Neuronal stem cell (in vitro differentiated cells): ENCODE results near the gene ASMTL.
A peak's percentile ranks its signal among the peaks of the same experiment; 100 is the strongest.

Experiments used
- DNase-seq: peaks from one replicate; pipeline ENCODE4 v3.0.0-alpha.2; 2013; ENCODE audit warnings: low spot score
- H2AFZ ChIP-seq: one replicate; pipeline ENCODE4 v1.6.1; 2013; ENCODE audit warnings: mild to moderate bottlenecking, low read length, inconsistent platforms
- H2AK5ac ChIP-seq: 2 replicates; pipeline ENCODE4 v1.6.1; 2013; ENCODE audit warnings: low read depth, mild to moderate bottlenecking, inconsistent platforms, low read length, moderate library complexity, mixed read lengths
- H2BK120ac ChIP-seq: 2 replicates; pipeline ENCODE4 v1.6.1; 2013; ENCODE audit warnings: low read depth, mild to moderate bottlenecking, inconsistent platforms, low read length, moderate library complexity, mixed read lengths
- H2BK12ac ChIP-seq: one replicate; pipeline ENCODE4 v1.6.1; 2013; ENCODE audit warnings: low read length, inconsistent platforms
- H2BK15ac ChIP-seq: 2 replicates; pipeline ENCODE4 v1.6.1; 2013; ENCODE audit warnings: mild to moderate bottlenecking, low read length, inconsistent platforms, mixed read lengths
- H2BK5ac ChIP-seq: one replicate; pipeline ENCODE4 v1.6.1; 2013; ENCODE audit warnings: inconsistent platforms, mild to moderate bottlenecking, low read length, moderate library complexity
- H3K14ac ChIP-seq: one replicate; pipeline ENCODE4 v1.6.1; 2013; ENCODE audit warnings: low read length, inconsistent platforms
- H3K18ac ChIP-seq: 2 replicates; pipeline ENCODE4 v1.6.1; 2013; ENCODE audit warnings: low read length, inconsistent platforms
- H3K23ac ChIP-seq: 2 replicates; pipeline ENCODE4 v1.6.1; 2013; ENCODE audit warnings: low read depth, mild to moderate bottlenecking, mixed read lengths, low read length, inconsistent platforms; ENCODE audit not compliant: poor library complexity
- H3K27ac ChIP-seq: replicated peaks from 3 replicates; pipeline ENCODE4 v1.5.1; 2013; ENCODE audit warnings: low read length, inconsistent platforms
- H3K27me3 ChIP-seq, 3 experiments: 2 replicates each; pipeline ENCODE4 v1.6.1; 2013; ENCODE audit warnings: low read length in 3 of 3, mild to moderate bottlenecking in 2 of 3, inconsistent platforms in 1 of 3, low read depth in 1 of 3, mixed read lengths in 1 of 3, moderate library complexity in 1 of 3; ENCODE audit not compliant: control insufficient read depth in 3 of 3, insufficient read depth in 3 of 3
- H3K36me3 ChIP-seq, 2 donors: replicated peaks in 1 of 2; 2 replicates each; pipeline ENCODE4 v1.6.1; 2013; ENCODE audit warnings: low read length in 2 of 2; ENCODE audit not compliant: control insufficient read depth in 2 of 2, insufficient read depth in 2 of 2
- H3K4ac ChIP-seq: 2 replicates; pipeline ENCODE4 v1.6.1; 2013; ENCODE audit warnings: inconsistent platforms, mild to moderate bottlenecking, low read length, moderate library complexity
- H3K4me1 ChIP-seq, 2 donors: 1 replicate in 1 of 2; 2 replicates in 1 of 2; pipeline ENCODE4 v1.6.1; 2013; ENCODE audit warnings: low read length in 2 of 2, low read depth in 1 of 2; ENCODE audit not compliant: control insufficient read depth in 2 of 2, insufficient read depth in 1 of 2
- H3K4me2 ChIP-seq: one replicate; pipeline ENCODE4 v1.6.1; 2013; ENCODE audit warnings: mild to moderate bottlenecking, low read length, inconsistent platforms; ENCODE audit not compliant: insufficient read depth, poor library complexity, severe bottlenecking
- H3K4me3 ChIP-seq, 2 donors: 2 replicates each; pipeline ENCODE4 v1.5.1; 2013; ENCODE audit warnings: low read length in 2 of 2, mild to moderate bottlenecking in 2 of 2, inconsistent platforms in 1 of 2, moderate library complexity in 1 of 2
- H3K79me1 ChIP-seq: one replicate; pipeline ENCODE4 v1.6.1; 2013; ENCODE audit warnings: low read depth, mild to moderate bottlenecking, inconsistent platforms, low read length, moderate library complexity
- H3K9ac ChIP-seq: one replicate; pipeline ENCODE4 v1.6.1; 2013; ENCODE audit warnings: mild to moderate bottlenecking, low read depth, low read length, inconsistent platforms; ENCODE audit not compliant: poor library complexity
- H3K9me3 ChIP-seq, 2 donors: replicated peaks in 1 of 2; 2 replicates each; pipeline versions ENCODE3 to v1.6.1; 2013; ENCODE audit warnings: low read length in 2 of 2, mild to moderate bottlenecking in 2 of 2, inconsistent platforms in 1 of 2, low read depth in 1 of 2, mixed read lengths in 1 of 2, moderate library complexity in 1 of 2; ENCODE audit not compliant: control insufficient read depth in 2 of 2, insufficient read depth in 1 of 2
- H4K8ac ChIP-seq: one replicate; pipeline ENCODE4 v1.6.1; 2013; ENCODE audit warnings: low read depth, mild to moderate bottlenecking, inconsistent platforms, low read length, moderate library complexity
- H4K91ac ChIP-seq: one replicate; pipeline ENCODE4 v1.6.1; 2013; ENCODE audit warnings: low read length, low read depth, mild to moderate bottlenecking, inconsistent platforms; ENCODE audit not compliant: poor library complexity
- WGBS, 2 donors: extraction: QIAGEN DNeasy Blood & Tissue Kit; methylation state at CpG; one replicate each; pipeline ENCODE4 v1.1.7; 2013; ENCODE audit warnings: missing lambda C conversion rate in 2 of 2, mixed read lengths in 1 of 2; ENCODE audit not compliant: insufficient read length in 2 of 2, insufficient replicate concordance in 1 of 2; ENCODE audit errors: extremely low coverage in 2 of 2; 5-methylcytosine and 5-hydroxymethylcytosine counted together

Gene ASMTL

DNA sequence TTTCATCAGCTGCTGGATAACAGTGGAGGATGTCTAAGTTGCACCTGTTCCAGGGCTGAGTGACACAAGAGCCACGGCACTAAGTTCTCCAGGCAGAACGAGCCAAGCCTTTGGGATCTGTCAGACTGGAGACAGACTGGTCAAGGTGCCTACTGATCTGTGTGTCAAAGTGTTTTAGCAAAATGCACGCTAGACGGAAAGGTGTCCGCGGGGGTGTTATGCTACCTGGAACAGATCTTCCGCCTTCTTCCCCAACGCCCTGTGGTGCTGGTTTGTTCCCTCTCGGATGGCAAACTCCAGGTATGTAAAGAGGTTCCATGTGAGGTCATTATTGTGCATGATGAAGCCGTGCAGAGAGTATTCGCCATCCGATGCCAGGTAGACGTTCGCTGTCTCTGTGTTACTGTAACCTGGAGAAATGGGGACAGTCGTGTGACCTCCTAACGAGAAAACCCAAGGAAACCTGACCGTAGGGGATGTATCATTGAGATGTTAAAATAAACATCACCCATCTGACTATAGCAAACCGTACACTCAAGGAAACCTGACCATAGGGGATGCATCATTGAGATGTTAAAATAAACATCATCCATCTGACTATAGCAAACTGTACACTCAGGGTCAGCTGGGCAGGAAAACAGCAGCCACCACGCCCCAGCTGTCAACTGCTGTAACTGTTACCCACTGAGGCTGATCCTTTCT lies 31.1 kb downstream of the ASMTL start:
- H3K9me3 ChIP-seq, result peaks cover 31 to 46% of the 10 kb centered on the region in 2 donors
- H3K14ac ChIP-seq, result no peak overlapping the region
- no peak overlapping the region for H4K91ac ChIP-seq
- no peak overlapping the region for H2BK5ac ChIP-seq
- no peak overlapping the region for H3K4me3 ChIP-seq
- no peak overlapping the region for H2BK120ac ChIP-seq
- peaks cover 65 to 94% of the 10 kb centered on the region in 2 donors for H3K36me3 ChIP-seq
- no peak overlapping the region for H4K8ac ChIP-seq
- H2BK15ac ChIP-seq, result no peak overlapping the region
- no peak for DNase-seq
- no peak overlapping the region for H3K18ac ChIP-seq
- H2BK12ac ChIP-seq, result no peak overlapping the region
- H2AK5ac ChIP-seq, result no peak overlapping the region
- no peak overlapping the region for H3K23ac ChIP-seq
- H3K27me3 ChIP-seq, result peaks cover 0 to 2% (median 0%) of the 10 kb centered on the region in 3 experiments
- no peak overlapping the region for H3K4me2 ChIP-seq
- no CpG with 5 or more reads among the region's 19 CpGs for WGBS, 2 donors
- no peak overlapping the region for H2AFZ ChIP-seq
- H3K4me1 ChIP-seq, result no peaks in the 10 kb centered on the region
- no peak overlapping the region for H3K4ac ChIP-seq
- no peak overlapping the region for H3K9ac ChIP-seq
- H3K27ac ChIP-seq, result no peak overlapping the region
- peaks cover 1% of the 10 kb centered on the region for H3K79me1 ChIP-seq

DNA sequence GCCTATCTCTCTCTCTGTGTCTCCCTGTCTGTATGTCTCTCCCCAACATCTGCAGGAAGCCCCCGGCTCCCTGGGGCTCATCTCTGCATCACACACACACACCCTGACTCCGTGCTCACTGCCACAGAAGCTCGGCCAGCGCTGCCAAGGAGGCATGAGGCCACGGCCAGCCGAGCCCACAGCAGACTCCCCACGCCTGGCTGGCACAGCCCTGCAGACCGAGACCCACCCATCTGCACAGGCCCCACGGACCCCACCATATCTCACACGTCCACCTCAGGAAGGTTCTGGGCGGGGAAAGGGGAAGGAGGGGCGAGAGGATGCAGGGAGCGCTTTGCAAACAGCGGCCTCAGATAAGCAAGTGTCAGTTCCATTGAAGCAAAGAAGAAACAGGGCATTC lies 32.3 kb downstream of the ASMTL start:
- peaks cover 68 to 92% of the 10 kb centered on the region in 2 donors for H3K36me3 ChIP-seq
- H3K27ac ChIP-seq, result no peak overlapping the region
- DNase-seq, result no peak
- no CpG with 5 or more reads among the region's 14 CpGs for WGBS, 2 donors
- H2BK12ac ChIP-seq, result no peak overlapping the region
- no peak overlapping the region for H3K9ac ChIP-seq
- H3K4me3 ChIP-seq, result no peak overlapping the region
- H2BK5ac ChIP-seq, result no peak overlapping the region
- H4K8ac ChIP-seq, result no peak overlapping the region
- peak overlapping the region; percentile 45 for H3K23ac ChIP-seq
- H3K4me2 ChIP-seq, result no peak overlapping the region
- no peaks in the 10 kb centered on the region for H3K4me1 ChIP-seq
- H4K91ac ChIP-seq, result no peak overlapping the region
- H3K27me3 ChIP-seq, result peaks cover 0 to 2% (median 0%) of the 10 kb centered on the region in 3 experiments
- H2AK5ac ChIP-seq, result no peak overlapping the region
- no peak overlapping the region for H2BK15ac ChIP-seq
- H3K79me1 ChIP-seq, result peaks cover 3% of the 10 kb centered on the region
- H3K14ac ChIP-seq, result no peak overlapping the region
- H3K18ac ChIP-seq, result no peak overlapping the region
- no peak overlapping the region for H2AFZ ChIP-seq
- H2BK120ac ChIP-seq, result no peak overlapping the region
- no peak overlapping the region for H3K4ac ChIP-seq
- H3K9me3 ChIP-seq, result peaks cover 31 to 53% of the 10 kb centered on the region in 2 donors

DNA sequence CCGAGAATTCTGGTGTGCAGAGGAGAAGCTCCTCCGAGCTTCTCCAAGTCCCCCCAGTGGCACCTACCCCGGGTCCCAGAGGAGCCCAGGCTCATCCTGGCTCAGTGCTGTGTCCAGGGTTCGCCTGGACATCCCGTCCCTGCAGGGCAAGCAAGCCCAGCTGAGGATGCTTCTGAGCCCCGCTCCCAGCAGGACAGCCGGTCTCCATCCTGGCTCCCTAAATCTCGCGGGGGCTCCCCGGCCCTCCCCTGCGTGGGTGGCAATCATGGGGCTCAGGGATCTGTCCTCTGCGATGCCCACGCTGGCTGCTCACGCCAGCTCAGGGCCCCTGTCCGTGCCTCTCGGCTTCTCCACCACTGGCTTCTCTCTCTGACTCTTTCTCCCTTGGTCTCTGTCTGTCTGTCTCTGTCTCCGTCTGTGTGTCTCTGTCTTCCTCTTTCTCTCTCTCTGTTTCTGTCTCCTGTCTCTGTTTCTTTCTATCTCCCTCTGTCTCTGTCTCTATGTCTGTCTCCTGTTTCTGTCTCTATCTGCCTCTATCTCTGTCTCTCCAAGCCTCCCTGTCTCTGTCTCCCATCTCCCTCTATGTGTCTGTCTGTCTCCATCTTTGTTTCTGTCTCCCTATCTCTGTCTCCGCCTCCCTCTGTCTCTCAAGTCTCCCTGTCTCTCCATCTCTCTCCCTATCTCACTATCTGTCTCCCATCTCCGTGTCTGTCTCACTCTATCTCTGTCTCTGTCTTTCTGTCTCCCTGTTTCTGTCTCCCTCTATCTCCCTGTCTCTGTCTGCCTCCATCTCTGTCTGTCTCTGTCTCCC lies 33.0 kb downstream of the ASMTL start:
- peaks cover 31 to 50% of the 10 kb centered on the region in 2 donors for H3K9me3 ChIP-seq
- WGBS, 2 donors, result no CpG with 5 or more reads among the region's 19 CpGs
- H4K8ac ChIP-seq, result peak overlapping the region; percentile 73
- no peak overlapping the region for H3K4ac ChIP-seq
- H3K23ac ChIP-seq, result peak overlapping the region; percentile 13
- H3K9ac ChIP-seq, result no peak overlapping the region
- no peak overlapping the region for H3K4me2 ChIP-seq
- no peak overlapping the region for H2BK12ac ChIP-seq
- no peak overlapping the region for H3K14ac ChIP-seq
- H3K27ac ChIP-seq, result no peak overlapping the region
- peaks cover 62 to 86% of the 10 kb centered on the region in 2 donors for H3K36me3 ChIP-seq
- H3K4me1 ChIP-seq, result no peaks in the 10 kb centered on the region
- no peak overlapping the region for H2AK5ac ChIP-seq
- H3K4me3 ChIP-seq, result no peak overlapping the region
- H3K79me1 ChIP-seq, result peaks cover 3% of the 10 kb centered on the region
- H4K91ac ChIP-seq, result no peak overlapping the region
- peak overlapping the region; percentile 42 for H3K18ac ChIP-seq
- H2BK5ac ChIP-seq, result no peak overlapping the region
- H2BK15ac ChIP-seq, result no peak overlapping the region
- H3K27me3 ChIP-seq, result no peaks in the 10 kb centered on the region
- DNase-seq, result no peak
- no peak overlapping the region for H2AFZ ChIP-seq
- H2BK120ac ChIP-seq, result no peak overlapping the region

DNA sequence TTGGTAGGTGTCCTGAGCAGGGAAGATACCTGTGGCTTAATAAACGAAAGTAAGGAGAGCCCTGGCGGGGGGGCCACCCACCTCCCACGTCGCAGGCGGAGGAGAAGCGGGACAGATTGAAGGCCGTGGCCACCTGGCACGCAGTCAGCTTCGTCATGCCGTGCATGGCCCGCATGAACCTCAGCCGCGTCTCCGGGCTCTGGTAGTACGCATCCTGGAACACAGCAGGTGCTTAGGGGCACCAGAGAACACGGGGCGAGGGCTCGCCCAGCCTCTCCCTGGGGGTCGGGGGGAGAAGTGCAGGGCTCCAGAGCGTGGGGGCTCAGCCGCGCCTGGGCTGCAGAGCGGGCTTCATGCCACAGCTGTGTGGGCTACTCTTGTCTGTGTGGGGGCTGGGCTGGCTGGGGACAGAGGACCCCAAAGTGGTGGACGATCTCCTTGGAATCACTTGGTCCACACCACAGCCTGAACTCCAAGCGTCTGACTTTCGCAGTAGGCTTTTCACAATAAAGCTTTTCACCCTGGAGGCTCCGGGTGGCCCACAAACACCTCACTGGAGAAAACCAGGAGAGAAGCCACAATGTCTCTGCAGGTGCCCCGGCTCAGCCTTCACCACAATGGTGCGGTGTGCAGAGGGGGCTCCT lies 33.7 kb downstream of the ASMTL start:
- Histone ChIP-seq H2BK12ac (no peak overlapping the region), H3K9ac (no peak overlapping the region), H2AFZ (no peak overlapping the region), H3K4me3 (no peak overlapping the region), H2BK15ac (no peak overlapping the region), H3K4me1 (no peaks in the 10 kb centered on the region), H3K23ac (peak overlapping the region; percentile 68), H3K4me2 (no peak overlapping the region), H3K27me3 (no peaks in the 10 kb centered on the region), H2BK120ac (no peak overlapping the region), H3K4ac (no peak overlapping the region), H3K9me3 (peaks cover 29 to 45% of the 10 kb centered on the region in 2 donors), H3K14ac (no peak overlapping the region), H4K91ac (no peak overlapping the region), H2BK5ac (no peak overlapping the region), H4K8ac (no peak overlapping the region), H3K18ac (peak overlapping the region; percentile 0), H2AK5ac (no peak overlapping the region), H3K36me3 (peaks cover 63 to 83% of the 10 kb centered on the region in 2 donors), H3K27ac (no peak overlapping the region), H3K79me1 (peaks cover 3% of the 10 kb centered on the region)
- no peak for DNase-seq
- WGBS, 2 donors, result no CpG with 5 or more reads among the region's 29 CpGs
